ENCODE results near the gene LAMB1. TPM values are rescaled to one million over a fixed set of nuclear protein-coding genes. Genes with fewer than 3 reads are reported as not detected.
A peak's percentile ranks its signal among the peaks of the same experiment; 100 is the strongest.

LAMB1 gene
- polyA plus RNA-seq, 1 experiment = 266 TPM

DNA sequence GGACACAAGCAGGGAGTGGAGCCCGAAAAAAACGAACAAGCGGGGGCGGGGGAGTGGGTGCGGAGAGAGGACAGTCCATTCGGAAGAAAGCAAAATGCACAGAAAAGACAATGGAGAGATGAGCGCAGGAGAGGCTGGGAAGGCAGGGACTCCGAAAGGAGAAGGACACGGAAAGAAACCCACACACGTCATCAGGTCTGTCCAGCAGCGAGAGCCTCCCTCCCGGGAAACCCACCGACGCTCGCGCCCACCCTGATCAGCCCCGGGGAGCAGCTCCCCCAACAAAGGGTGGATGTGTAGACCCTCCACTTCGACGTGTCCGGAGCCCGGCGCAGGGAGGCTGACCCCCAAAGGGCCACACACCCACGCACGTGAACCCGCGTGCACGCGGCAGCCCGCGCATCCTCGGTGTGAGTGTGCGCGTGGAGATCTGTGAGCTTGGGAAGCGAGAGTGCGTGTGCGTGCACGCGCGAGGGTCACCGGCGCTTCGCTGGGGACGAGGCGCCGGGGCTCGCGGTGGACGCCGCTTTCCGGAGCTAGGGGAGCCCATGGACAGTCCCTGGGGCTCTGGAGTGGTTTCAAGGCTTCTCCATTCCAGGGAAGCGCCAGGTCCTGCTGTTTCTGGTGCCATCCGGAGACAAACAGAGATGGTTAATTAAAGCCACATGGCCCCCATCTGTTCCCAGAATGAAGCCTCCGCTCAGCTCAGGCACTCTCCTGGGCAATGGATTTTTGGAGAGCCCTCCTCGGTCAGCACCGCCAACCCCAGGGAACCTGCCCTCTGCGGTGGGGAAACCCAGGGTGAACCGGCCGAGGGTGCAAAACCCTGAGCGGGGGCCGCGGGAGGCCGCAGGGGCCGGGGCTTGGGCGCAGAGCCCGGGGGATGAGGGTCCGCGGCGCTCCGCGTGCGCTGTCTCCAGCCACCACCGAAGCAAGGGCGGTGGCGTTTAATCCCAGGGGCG is 916 bp downstream of the LAMB1 start:
- Histone ChIP-seq H3K9me3 (ENCODE audit: control insufficient read depth, insufficient read depth, low read length) (peaks cover 7% of the 10 kb centered on the region; the same call in 1 of the 2 replicates), H3K4me3 (ENCODE audit: low read depth, low read length) (peak overlapping the region; percentile 84), H3K27me3 (ENCODE audit: control insufficient read depth, insufficient read depth, low read length) (no peaks in the 10 kb centered on the region), H3K27ac (ENCODE audit: low read depth, low read length) (peak overlapping the region; percentile 86)
- TF ChIP-seq, protein P1, sequence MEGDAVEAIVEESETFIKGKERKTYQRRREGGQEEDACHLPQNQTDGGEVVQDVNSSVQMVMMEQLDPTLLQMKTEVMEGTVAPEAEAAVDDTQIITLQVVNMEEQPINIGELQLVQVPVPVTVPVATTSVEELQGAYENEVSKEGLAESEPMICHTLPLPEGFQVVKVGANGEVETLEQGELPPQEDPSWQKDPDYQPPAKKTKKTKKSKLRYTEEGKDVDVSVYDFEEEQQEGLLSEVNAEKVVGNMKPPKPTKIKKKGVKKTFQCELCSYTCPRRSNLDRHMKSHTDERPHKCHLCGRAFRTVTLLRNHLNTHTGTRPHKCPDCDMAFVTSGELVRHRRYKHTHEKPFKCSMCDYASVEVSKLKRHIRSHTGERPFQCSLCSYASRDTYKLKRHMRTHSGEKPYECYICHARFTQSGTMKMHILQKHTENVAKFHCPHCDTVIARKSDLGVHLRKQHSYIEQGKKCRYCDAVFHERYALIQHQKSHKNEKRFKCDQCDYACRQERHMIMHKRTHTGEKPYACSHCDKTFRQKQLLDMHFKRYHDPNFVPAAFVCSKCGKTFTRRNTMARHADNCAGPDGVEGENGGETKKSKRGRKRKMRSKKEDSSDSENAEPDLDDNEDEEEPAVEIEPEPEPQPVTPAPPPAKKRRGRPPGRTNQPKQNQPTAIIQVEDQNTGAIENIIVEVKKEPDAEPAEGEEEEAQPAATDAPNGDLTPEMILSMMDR (IDR thresholded peaks at IDR 0.05; ENCODE audit: low read depth, low read length) = no peak
- ChIA-PET POLR2A (interaction anchor here (0.7 to 2.5 kb wide), 14 partner anchors 10 to 144 kb away, joined by 3 to 9 read pairs (median 4); no protein-coding TSS in a partner anchor), CTCF (interaction anchor here (1.1 to 2.7 kb wide), 2 partner anchors 127 to 144 kb away, joined by 4 to 24 read pairs; no protein-coding TSS in a partner anchor)
- no peak for DNase-seq (ENCODE audit: low read depth, low spot score)

DNA sequence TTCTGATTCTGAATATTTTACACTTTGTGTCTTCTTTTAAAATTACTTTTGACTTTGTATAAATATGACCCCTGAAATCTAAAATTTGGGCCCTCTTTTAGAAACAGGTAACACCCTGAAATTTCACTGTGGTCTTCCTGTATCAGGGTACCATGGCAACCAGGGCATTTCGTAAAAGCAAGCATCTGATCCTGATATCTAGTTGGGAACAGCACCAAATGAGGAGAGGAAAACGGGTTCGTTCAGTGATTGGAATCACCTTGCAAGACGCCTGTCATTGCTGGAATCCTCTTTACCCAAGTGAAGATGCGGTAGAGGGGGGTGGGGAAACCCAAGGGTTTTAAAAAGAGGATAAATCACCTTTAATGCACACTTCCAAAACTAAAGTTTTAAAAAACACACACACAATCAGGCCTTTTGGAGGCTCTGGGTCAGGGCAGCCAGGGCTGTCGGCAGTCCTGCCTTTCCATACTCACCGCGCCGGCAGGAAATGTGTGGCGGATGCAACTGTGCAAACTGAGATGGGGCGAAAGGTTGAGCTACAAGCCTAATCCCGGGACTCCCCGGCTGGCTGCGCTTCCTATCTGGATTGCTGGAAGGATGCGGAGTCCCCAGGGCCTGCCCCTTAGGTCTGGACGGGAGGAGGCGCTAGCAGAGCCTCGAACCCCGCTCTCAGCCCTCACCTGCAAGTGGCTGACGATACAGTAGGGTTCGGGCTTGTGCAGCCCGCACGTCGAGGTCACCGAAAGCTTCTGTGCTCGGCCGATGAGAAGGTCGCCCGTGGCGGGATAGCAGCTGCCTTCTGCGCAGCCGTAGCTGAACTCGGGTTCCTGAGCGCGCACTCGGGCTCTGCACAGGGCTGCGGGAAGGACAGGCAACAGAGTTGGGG is 1.8 kb downstream of the LAMB1 start:
- no peak for DNase-seq (ENCODE audit: low read depth, low spot score)
- H3K27ac ChIP-seq (ENCODE audit: low read depth, low read length) = peak overlapping the region; percentile 86
- TF ChIP-seq, protein P1 (IDR thresholded peaks at IDR 0.05; ENCODE audit: low read depth, low read length) = peak; percentile 33
- ChIA-PET POLR2A (interaction anchor here (1.0 to 2.5 kb wide), 7 partner anchors 13 to 145 kb away, joined by 3 to 9 read pairs (median 4); no protein-coding TSS in a partner anchor), CTCF (interaction anchor here (0.6 to 3.0 kb wide), 4 partner anchors 29 to 145 kb away, joined by 3 to 24 read pairs (median 10); no protein-coding TSS in a partner anchor)
- H3K9me3 ChIP-seq (ENCODE audit: control insufficient read depth, insufficient read depth, low read length) = peaks cover 7% of the 10 kb centered on the region; the same call in 1 of the 2 replicates
- H3K4me3 ChIP-seq (ENCODE audit: low read depth, low read length) = peak overlapping the region; percentile 84
- H3K27me3 ChIP-seq (ENCODE audit: control insufficient read depth, insufficient read depth, low read length) = no peaks in the 10 kb centered on the region

DNA sequence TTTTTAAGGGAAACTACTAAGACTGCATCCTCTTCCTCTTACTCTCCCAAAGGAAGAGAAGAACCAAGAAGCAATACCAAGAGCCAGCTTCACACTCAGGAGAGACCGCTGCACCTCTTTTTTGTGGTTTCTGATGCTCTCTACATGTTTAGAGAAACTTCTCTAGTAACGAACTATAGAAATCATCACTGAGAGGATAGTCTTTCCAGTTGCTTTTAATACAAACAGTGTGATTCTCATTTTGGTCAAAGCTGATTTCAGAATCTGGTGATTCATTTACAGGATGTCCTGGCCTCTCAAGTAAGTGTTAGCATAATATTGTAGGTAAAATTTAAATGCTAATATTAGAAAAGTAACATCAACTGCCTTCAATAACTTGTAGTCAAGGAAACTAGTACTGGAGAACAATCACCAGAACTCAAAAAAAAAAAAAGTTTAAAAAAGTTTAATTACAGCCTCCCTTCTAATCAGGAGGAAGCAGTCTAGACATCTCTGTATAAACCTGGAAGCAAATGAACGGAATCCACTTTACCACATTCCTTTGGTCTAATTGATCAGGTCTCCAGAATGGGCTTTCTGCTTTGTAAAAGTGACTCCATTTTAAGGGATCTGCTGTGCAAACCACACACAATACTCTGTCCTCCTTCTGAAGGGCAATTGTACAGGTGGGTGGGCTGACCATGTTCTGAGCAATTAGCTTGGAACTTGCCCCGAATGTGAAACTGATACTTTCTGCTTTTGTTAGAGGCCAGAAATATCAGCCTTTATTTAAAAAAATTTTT is 3.0 kb downstream of the LAMB1 start:
- no peaks in the 10 kb centered on the region for H3K27me3 ChIP-seq (ENCODE audit: control insufficient read depth, insufficient read depth, low read length)
- H3K9me3 ChIP-seq (ENCODE audit: control insufficient read depth, insufficient read depth, low read length) = peaks cover 7% of the 10 kb centered on the region; the same call in 1 of the 2 replicates
- H3K4me3 ChIP-seq (ENCODE audit: low read depth, low read length) = peak overlapping the region; percentile 41
- POLR2A ChIA-PET = interaction anchor here (0.6 to 0.9 kb wide), 5 partner anchors 9 to 1285 kb away, joined by 3 to 4 read pairs (median 3); no protein-coding TSS in a partner anchor
- TF ChIP-seq, protein P1 (IDR thresholded peaks at IDR 0.05; ENCODE audit: low read depth, low read length) = no peak
- CTCF ChIA-PET = interaction anchor here (0.6 to 3.0 kb wide), 2 partner anchors 146 to 147 kb away, joined by 4 to 17 read pairs; no protein-coding TSS in a partner anchor
- no peak for DNase-seq (ENCODE audit: low read depth, low spot score)
- H3K27ac ChIP-seq (ENCODE audit: low read depth, low read length) = no peak overlapping the region

DNA sequence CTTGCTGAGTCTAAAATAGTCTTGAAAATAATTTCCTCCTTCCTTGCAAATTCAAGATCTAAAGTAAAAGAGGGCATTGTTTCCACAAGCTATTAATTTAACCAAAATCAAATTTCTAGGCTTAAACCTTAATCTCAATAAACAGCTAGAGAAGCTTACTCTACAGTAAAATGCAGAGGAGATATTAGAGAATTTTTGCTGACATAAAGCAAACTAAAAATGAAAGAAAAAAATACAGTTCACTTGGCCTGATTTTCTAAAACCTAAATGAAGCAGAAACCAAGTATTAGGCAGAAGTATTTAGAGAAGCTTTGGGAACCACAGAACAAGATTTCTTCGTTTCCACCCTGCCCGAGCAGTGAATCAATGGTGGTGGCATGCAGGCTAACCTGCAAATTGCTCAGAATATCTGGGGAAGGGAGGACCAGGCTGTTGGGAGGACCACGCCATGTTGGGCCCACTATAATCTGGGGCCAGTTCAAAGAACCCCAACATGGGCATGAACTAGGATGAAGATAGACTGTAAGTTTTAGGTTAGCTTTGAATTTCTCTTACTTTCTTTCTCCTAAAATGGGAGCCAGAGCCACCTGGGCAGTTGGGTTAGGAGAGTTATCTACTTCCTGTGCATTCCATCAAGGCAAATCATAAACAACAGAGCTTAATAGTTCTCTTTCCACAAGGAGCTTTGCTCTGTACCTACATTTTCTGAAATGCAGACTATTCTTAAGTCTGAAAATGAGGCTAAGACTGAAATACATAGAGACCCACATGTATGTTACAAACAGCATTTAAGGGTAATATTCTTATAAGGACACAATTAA is 4.1 kb downstream of the LAMB1 start:
- Histone ChIP-seq H3K27me3 (ENCODE audit: control insufficient read depth, insufficient read depth, low read length) (no peaks in the 10 kb centered on the region), H3K27ac (ENCODE audit: low read depth, low read length) (no peak overlapping the region), H3K4me3 (ENCODE audit: low read depth, low read length) (peak overlapping the region; percentile 15), H3K9me3 (ENCODE audit: control insufficient read depth, insufficient read depth, low read length) (peaks cover 7% of the 10 kb centered on the region; the same call in 1 of the 2 replicates)
- POLR2A ChIA-PET = interaction anchor here (0.7 to 0.9 kb wide), 2 partner anchors 10 to 46 kb away, joined by 3 to 4 read pairs; no protein-coding TSS in a partner anchor
- CTCF ChIA-PET = interaction anchor here (0.5 to 3.0 kb wide), 3 partner anchors 147 to 831 kb away, joined by 4 to 17 read pairs (median 13); no protein-coding TSS in a partner anchor
- TF ChIP-seq, protein P1 (IDR thresholded peaks at IDR 0.05; ENCODE audit: low read depth, low read length) = no peak
- DNase-seq (ENCODE audit: low read depth, low spot score) = no peak

Measured in AG04450 (cell line).